ENCODE data around the gene NCAM1.

GRCh38 chr11:113073290-113073953 is 112.2 kb downstream of the NCAM1 start:
- no peak for TF ChIP-seq CTCF (IDR thresholded peaks at IDR 0.05)
- no peak for TF ChIP-seq POLR2A (IDR thresholded peaks at IDR 0.05)
- no peak for TF ChIP-seq POLR2AphosphoS5 (IDR thresholded peaks at IDR 0.05)
